ENCODE measurements around the gene SETDB1.

Gene SETDB1

DNA sequence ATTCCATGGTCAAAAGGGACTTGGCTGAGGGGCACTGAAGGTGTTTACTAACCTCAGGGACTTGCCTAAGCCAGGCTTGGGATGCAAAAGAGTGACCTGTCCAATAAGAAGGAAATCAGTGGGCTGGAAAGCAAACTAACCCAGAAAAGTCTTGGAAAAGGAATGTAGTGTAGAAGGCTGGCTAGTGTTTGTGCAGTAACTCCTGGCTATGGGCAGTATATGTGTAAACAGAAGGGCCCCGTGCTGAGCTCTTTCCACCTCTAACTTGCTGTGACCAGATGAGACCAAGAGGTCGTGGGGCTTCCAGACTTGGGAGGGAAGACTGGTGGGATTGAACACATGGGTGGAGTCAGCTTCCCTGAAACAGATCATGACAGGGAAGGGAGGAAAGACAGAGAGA, 76.4 kb downstream of the SETDB1 start:
- Histone ChIP-seq H3K27ac (replicated peaks) (peak overlapping the region; percentile 50), H3K27me3 (ENCODE audit: insufficient read depth, poor library complexity, severe bottlenecking) (no peaks in the 10 kb centered on the region), H3K4me3 (replicated peaks; ENCODE audit: insufficient read depth, low read length) (no peak overlapping the region)
- TF ChIP-seq, protein P1, sequence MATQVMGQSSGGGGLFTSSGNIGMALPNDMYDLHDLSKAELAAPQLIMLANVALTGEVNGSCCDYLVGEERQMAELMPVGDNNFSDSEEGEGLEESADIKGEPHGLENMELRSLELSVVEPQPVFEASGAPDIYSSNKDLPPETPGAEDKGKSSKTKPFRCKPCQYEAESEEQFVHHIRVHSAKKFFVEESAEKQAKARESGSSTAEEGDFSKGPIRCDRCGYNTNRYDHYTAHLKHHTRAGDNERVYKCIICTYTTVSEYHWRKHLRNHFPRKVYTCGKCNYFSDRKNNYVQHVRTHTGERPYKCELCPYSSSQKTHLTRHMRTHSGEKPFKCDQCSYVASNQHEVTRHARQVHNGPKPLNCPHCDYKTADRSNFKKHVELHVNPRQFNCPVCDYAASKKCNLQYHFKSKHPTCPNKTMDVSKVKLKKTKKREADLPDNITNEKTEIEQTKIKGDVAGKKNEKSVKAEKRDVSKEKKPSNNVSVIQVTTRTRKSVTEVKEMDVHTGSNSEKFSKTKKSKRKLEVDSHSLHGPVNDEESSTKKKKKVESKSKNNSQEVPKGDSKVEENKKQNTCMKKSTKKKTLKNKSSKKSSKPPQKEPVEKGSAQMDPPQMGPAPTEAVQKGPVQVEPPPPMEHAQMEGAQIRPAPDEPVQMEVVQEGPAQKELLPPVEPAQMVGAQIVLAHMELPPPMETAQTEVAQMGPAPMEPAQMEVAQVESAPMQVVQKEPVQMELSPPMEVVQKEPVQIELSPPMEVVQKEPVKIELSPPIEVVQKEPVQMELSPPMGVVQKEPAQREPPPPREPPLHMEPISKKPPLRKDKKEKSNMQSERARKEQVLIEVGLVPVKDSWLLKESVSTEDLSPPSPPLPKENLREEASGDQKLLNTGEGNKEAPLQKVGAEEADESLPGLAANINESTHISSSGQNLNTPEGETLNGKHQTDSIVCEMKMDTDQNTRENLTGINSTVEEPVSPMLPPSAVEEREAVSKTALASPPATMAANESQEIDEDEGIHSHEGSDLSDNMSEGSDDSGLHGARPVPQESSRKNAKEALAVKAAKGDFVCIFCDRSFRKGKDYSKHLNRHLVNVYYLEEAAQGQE (IDR thresholded peaks at IDR 0.05; ENCODE audit: insufficient replicate concordance, low read depth), result no peak
- TF ChIP-seq, protein P2, sequence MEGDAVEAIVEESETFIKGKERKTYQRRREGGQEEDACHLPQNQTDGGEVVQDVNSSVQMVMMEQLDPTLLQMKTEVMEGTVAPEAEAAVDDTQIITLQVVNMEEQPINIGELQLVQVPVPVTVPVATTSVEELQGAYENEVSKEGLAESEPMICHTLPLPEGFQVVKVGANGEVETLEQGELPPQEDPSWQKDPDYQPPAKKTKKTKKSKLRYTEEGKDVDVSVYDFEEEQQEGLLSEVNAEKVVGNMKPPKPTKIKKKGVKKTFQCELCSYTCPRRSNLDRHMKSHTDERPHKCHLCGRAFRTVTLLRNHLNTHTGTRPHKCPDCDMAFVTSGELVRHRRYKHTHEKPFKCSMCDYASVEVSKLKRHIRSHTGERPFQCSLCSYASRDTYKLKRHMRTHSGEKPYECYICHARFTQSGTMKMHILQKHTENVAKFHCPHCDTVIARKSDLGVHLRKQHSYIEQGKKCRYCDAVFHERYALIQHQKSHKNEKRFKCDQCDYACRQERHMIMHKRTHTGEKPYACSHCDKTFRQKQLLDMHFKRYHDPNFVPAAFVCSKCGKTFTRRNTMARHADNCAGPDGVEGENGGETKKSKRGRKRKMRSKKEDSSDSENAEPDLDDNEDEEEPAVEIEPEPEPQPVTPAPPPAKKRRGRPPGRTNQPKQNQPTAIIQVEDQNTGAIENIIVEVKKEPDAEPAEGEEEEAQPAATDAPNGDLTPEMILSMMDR (IDR thresholded peaks at IDR 0.05; ENCODE audit: insufficient read depth, low read length), result no peak
- no peak for DNase-seq (ENCODE audit: low read depth in 1 of 2, low spot score in 1 of 2)

DNA sequence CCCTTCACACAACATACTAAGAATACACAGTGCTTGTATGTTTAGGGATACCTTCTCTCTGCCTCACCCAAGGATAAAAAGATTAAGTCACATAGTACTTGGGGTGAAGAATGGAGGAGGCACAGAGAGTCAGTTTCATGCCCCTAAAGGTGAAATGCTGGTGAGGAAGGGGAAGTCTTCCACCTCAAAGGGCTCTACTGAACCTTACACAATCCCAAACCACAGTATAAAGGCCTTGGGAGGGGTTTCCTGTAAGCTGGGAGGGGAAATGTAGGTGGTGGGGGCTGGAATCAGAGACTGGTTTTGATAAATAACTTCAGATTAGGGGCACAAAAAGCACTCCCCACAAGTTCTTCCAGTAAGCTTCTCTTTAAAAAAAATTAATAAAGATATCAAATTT, 77.0 kb downstream of the SETDB1 start:
- H3K27me3 ChIP-seq (ENCODE audit: insufficient read depth, poor library complexity, severe bottlenecking), result no peaks in the 10 kb centered on the region
- peak; percentile 60 to 79 for DNase-seq (ENCODE audit: low read depth in 1 of 2, low spot score in 1 of 2)
- TF ChIP-seq POLR2AphosphoS5 (IDR thresholded peaks at IDR 0.05; ENCODE audit: low read depth) (peak; percentile 62), GABPA (IDR thresholded peaks at IDR 0.05; ENCODE audit: low read depth) (no peak), SPI1 (IDR thresholded peaks at IDR 0.05; ENCODE audit: borderline replicate concordance, low read depth) (peak; percentile 88)
- H3K4me3 ChIP-seq (replicated peaks; ENCODE audit: insufficient read depth, low read length), result no peak overlapping the region
- peak overlapping the region; percentile 50 for H3K27ac ChIP-seq (replicated peaks)

DNA sequence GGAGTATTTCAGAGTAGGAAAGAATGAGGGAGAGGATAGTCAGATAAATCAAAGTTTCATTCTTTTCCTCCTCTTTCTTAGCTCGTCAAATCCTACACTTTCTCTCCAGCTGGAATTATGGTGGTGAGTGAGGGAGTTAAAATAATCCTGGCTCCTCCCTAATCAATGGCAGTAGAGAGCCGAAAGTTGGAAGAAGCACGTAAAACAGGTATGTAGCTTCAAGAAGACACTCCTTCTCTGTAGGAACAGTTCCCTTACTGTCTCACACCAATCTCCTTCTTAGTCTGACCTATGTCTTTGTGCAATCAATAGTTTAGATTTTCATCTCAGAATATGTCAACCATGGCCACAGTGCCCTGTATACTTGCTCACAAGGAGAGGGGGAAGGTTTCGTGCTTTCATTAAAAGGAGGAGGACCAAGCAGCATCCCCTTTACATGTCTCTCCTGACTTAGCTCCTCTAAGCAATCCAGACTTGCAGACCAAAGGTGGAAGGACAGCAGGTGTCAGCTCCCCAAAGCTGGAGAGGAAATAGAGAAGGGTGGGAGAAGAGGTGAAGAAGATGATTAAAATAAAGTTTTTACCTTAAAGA, 79.7 kb downstream of the SETDB1 start:
- TF ChIP-seq SPI1 (IDR thresholded peaks at IDR 0.05; ENCODE audit: borderline replicate concordance, low read depth) (no peak), POLR2AphosphoS5 (IDR thresholded peaks at IDR 0.05; ENCODE audit: low read depth) (no peak), GABPA (IDR thresholded peaks at IDR 0.05; ENCODE audit: low read depth) (no peak)
- TF ChIP-seq, protein P1 (IDR thresholded peaks at IDR 0.05; ENCODE audit: insufficient replicate concordance, low read depth), result no peak
- TF ChIP-seq, protein P2 (IDR thresholded peaks at IDR 0.05; ENCODE audit: insufficient read depth, low read length), result no peak
- Histone ChIP-seq H3K4me3 (replicated peaks; ENCODE audit: insufficient read depth, low read length) (peak overlapping the region; percentile 50), H3K27ac (replicated peaks) (peak overlapping the region; percentile 91; the same call in 1 of the 2 replicates), H3K27me3 (ENCODE audit: insufficient read depth, poor library complexity, severe bottlenecking) (no peaks in the 10 kb centered on the region)
- no peak for DNase-seq (ENCODE audit: low read depth in 1 of 2, low spot score in 1 of 2)

DNA sequence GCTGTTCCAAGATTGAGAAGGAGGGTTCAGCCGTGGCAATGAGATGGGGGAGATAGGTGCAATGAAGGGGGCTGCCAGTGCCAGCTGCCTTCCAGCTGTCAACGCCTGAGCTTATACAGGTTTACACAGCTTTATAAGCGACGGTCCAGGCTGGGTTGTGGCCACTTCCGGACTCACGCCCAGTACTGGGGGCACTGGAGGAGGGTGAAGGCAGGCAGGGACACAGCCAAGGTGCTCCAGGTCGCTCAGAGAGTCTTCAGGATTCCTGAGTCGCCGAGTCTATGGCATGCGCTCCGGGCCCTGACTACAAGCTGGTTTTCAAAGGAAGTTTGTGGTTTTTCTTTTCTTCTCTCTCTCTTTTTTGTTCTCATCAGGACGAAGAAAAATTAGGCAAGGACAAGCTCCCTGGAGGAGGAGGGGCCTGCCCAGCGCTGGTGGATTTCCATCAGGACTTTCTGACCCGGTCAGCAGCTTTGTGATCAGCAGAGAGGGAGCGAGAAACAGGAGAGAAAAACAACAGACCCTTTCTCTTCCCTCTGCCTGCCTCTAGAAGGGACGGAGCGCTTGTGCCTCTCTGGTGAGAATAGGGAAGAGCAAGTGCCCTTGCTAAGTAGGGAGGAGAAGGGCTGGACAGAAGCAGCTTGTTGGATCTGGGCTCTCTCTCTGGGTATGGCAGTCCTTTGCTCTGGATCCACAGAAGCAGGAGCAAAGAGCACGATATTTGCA, 80.3 kb downstream of the SETDB1 start, which contains the start of gene MINDY1:
MINDY1 (minus strand) TSS at position 576 of the 726 bp plus-strand sequence. CDS start 4,285 bp downstream, outside the sequence.
- H3K27ac ChIP-seq (replicated peaks), result peak within 1 kb of the TSS; percentile 91
- TF ChIP-seq, protein P1 (IDR thresholded peaks at IDR 0.05; ENCODE audit: insufficient replicate concordance, low read depth), result peak; percentile 64
- TF ChIP-seq, protein P2 (IDR thresholded peaks at IDR 0.05; ENCODE audit: insufficient read depth, low read length), result peak; percentile 38
- TF ChIP-seq POLR2AphosphoS5 (IDR thresholded peaks at IDR 0.05; ENCODE audit: low read depth), result no peak
- TF ChIP-seq GABPA (IDR thresholded peaks at IDR 0.05; ENCODE audit: low read depth), result no peak
- TF ChIP-seq SPI1 (IDR thresholded peaks at IDR 0.05; ENCODE audit: borderline replicate concordance, low read depth), result peak; percentile 80
- peak within 1 kb of the TSS; percentile 50 for H3K4me3 ChIP-seq (replicated peaks; ENCODE audit: insufficient read depth, low read length)
- no peaks in the 10 kb centered on the region for H3K27me3 ChIP-seq (ENCODE audit: insufficient read depth, poor library complexity, severe bottlenecking)
- DNase-seq (ENCODE audit: low read depth in 1 of 2, low spot score in 1 of 2), result peak; percentile 60 to 83

Data from HL-60 (cell line).